ENCODE data around the gene CCNT1.
"Not testable (repeated sequence)": the region's sequence is repeated elsewhere in the genome, so short reads cannot be mapped to it uniquely, and the experiment has no call there.

The CCNT1 gene
- 88.6 to 161 (median 120) reads per million in 4 experiments for total RNA-seq

DNA sequence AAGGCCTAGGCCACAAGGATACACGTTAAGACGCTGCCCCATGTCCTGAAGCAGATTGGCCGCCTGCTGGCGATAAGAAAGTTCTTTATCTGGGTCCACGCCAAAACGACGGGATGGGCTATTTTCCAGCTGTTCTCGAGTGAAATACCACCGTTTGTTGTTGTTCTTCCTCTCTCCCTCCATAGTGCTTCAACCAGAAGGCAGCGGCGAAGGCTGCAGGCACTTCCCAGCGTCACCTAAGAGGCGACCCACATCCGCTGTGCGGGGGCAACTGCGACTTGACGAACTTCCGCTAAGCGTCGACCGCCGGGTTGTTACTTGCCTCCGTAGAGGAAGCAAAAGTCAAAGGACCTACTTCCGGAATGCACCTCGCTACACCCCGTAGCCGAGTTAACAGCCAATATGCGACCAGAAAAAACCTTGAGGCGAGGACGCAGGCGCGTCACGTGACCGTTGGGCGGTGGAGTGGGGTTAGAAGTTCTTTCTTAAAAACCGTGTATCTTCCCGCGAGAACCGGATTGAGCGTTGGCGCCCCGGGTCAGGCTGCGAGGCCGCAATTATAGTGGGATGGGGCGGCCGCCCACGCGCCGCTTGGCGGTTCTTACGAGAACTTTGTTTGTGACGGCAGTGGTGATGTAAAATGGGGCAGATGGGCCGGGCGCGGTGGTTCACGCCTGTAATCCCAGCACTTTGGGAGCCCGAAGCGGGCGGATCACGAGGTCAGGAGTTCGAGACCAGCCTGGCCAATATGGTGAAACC is at the start of gene CCNT1:
Gene CCNT1 (minus strand): TSS at position 215 of the 759 bp plus-strand sequence. CDS start 32 bp downstream, at position 183.
- DNase-seq: peak; percentile 98

DNA sequence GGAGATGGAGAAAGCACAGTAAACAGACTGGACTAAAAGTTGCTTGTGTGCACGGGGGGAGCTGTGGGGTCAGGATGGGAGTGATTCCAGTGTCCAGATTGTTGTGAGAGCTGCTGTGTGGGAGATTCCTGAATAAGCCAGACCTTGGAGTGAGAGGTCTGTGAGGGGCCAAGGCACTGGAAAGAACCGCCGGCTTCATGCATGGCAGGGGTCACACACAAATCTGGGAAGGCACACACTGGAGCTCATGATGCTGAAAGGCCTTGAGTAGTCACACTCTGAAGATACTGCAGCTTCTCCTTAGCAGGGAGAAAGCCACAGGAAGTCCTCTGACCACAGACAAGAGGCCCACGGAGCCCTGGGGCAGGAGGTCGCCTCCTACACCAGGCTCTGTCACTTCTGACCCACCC is 49.3 kb upstream of the CCNT1 start:
- no peak for DNase-seq

DNA sequence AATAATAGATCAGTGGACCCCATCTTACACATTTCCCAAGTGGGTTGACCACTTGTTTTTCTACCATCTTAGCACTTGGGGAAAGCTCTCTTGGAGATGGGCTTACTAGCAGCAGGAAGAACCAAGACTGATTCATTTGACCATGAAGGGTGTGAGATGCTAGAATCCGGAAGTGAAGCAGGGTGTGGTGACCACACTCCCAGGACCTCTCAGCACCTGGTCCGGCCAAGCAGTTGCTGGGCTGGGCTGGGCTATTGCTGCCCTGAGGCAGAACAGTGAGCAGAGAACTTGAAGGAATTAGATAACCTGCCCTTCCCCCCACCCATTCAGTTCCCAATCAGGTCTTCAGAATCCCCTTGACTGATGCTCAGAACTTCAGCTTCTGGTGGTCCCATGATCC is 48.0 kb upstream of the CCNT1 start:
- DNase-seq: no peak

DNA sequence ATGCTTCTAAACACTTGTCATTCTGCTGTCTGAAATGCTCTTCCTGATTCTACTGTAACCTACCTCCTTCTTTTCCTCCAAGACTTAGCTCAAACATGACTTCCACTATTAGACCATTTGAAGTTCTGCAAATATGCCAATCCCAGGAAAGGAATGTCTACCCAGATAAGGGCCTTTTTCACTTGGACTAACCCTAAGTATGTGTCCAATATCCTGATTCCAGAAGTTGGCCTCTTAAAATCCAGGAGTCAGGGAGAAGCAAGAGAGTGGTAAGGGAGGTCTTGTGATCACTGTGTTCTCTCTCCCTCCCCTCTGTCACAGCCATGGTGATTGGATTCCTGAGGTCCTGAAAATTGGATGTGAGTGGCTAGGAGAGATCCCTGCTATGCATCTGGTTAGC is 42.2 kb upstream of the CCNT1 start:
- no peak for DNase-seq

DNA sequence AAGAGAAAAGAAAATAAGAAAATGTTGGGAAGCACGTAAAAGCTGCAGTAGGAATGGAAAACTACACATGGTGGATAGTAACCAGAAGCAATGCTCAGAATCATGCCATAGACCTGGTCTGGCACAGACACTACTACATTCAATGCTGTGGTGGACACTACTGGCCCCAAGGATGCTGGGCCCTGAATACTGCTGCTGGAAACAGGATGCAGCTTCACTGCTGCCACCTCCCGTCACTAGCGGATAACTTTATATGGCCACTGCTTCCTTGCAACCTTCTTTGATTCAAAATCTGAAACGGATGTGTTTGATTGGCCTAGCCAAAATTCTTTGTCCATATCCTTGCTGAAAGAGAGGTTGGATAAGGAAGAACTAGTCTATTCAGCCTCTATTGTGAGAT is 41.7 kb upstream of the CCNT1 start:
- no peak for DNase-seq

DNA sequence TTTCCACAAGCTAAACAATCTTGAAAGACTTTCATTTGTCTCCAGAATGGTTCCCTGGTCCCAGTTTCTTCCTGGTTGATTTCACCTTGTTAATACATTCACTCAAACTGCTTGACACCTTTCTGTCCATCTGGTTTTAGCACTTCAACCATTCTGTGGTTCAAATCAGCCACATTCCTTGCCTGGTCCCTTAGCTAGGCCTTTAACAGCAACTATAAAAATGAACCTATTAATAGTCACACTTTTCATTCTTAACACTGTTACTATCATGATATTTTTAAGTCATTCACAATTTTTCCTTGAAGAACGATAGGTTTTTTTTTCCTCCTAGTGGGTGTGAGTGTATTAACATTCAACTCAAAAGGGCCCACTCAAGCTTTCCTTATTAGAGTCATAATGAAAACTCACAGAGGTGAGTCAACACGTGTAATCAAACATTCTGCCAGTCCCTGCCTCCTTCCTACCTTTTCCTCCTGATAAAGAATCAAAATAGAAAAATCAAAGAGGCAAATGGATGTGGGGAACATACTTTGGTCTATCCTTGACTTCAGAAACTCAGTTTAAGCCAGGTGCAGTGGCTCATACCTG is 34.4 kb upstream of the CCNT1 start:
- no peak for DNase-seq

DNA sequence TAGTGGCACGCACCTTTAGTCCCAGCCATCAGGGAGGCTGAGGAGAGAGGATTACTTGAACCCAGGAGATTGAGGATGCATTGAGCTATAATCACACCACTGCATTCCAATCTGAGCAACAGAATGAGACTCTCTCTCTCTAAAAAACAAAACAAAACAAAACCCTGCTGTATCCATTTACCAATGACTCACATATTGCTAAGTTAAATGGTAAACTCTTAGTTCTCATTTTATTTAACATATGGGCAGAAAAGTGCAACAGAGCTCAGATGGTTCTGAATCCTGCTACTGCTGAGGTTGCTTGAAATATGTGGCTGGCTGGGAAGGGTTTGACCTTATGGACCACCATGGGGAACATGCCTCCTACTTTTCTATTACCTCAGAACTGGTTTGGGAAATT is 33.7 kb upstream of the CCNT1 start:
- DNase-seq: no peak

DNA sequence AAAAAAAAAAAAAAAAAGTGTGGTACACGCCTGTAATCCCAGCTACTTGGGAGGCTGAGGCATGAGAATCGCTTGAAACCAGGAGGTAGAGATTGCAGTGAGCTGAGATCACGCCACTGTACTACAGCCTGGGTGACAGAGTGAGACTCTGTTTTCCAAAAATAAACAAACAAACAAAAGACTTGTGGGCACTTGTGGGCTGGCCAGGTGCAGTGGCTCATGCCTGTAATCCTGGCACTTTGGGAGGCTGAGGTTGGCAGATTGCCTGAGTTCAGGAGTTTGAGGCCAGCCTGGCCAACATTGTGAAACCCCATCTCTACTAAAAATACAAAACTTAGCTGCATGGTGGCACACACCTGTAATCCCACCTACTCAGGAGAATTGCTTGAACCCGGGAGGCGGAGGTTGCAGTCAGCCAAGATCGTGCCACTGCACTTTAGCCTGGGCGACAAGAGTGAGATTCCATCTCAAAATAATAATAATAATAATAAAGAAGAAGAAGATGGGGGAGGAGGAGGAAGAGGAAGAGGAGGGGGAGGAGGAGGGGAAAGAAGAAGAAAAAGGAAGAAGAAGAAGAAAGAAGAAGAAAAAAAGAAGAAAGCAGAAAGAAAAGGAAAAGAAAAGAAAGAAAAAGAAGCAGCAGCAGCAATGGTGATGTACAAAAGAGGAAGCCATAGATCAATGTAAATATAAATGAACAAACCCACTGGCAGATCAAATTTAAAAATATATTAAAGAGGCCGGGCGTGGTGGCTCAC is 27.9 kb upstream of the CCNT1 start:
- no peak for DNase-seq

DNA sequence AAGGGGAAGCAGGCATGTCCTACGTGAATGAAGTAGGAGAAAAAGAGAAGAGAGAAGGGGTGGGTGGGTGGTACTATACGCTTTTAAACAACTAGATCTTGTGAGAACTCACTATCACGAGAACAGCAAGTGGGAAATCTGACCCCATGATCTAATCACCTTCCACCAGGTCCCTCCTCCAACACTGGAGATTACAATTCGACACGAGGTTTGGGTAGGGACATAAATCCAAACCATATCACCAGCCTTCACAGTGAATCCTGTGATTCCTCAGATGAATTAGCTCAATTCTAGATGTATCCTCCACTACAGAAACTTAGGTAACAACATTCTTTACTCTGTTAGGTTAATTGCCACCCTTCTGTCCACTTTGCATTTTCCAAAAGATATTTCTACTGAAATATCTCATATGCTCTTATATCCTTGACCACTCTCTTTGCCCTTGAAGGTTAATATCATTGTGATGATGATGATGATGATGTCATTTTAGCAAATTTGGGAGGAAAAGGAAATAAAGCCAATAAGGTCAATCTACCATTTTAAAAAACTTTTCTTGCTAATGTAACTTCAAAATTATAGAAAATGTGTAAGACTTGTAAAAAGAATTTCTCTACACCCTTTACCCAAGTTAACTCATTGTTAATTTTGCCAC is 23.2 kb upstream of the CCNT1 start:
- DNase-seq: no peak

DNA sequence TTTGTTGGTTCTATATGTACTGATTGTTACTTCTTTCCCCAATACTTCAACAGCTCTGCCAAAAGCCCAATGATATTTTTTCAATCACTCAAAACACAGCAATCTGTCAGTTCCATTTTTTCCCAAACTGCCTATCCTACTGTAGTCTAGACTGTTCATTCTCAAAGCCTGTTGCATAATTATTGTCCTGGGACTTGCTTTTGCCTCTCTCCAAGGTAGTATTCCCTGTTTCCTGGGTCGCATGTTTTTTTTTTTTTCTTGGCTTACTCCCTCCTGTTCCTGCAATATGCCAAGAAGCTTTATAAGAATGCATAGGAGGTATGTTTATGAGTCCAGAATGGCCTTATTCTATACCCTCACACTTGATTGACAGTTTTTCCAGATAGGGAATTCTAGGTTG is 19.9 kb upstream of the CCNT1 start:
- no peak for DNase-seq

DNA sequence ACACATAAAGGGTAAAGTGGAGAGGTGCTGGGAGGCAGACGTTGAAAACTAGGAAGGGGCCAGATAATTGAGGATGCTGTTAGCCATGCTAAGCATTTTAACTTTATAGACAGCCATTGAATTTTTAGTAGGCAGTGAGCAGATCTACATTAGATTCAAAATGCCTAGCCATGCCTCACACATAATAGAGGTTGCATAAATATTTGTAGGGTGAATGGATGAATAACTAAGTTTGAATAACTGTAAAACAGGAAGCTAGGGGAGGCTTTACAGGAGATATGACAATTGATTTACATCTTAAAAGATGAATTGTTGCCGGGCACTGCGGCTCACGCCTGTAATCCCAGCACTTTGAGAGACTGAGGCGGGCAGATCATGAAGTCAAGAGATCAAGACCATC is 12.3 kb upstream of the CCNT1 start:
- no peak for DNase-seq

DNA sequence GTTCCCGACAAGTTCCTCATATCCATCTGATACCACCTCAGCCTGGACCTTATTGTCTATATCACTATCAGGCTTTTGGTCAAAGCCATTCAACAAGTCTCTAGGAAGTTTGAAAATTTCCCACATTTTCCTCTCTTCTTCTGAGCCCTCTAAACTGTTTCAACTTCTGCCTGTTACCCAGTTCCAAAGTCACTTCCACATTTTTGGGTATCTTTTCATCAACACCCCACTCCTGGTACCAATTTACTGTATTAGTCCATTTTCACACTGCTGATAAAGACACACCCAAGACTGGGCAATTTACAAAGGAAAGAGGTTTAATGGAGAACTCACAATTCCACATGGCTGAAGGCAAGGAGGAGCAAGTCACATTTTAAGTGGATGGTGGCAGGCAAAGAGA is 4.2 kb upstream of the CCNT1 start:
- DNase-seq: not testable (repeated sequence)

DNA sequence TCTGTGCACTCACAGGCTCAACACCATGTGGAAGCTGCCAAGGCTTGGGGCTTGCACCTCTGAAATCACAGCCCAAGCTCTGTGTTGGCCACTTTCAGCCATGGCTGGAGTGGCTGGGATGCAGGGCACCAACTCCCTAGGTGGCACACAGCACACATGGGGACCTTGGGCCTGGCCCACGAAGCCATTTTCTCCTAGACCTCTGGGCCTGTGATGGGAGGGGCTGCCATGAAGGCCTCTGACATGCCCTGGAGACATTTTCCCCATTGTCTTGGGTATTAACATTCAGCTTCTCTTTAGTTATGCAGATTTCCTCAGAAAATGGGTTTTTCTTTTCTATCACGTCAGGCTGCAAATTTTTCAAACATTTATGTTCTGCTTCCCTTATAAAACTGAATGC is 3.7 kb upstream of the CCNT1 start:
- DNase-seq: not testable (repeated sequence)

DNA sequence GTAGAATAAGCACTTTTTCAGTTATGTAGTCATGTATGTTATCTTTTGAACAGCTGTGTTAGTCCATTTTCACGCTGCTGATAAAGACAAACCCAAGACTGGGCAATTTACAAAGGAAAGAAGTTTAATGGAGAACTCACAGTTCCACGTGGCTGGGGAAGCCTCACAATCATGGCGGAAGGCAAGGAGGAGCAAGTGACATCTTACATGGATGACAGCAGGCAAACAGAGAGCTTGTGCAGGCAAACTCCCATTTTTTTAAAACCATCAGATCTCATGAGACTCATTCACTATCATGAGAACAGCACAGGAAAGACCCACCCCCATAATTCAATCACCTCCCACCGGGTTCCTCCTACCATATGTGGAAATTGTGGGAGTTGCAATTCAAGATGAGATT is 2.5 kb upstream of the CCNT1 start:
- DNase-seq: not testable (repeated sequence)

DNA sequence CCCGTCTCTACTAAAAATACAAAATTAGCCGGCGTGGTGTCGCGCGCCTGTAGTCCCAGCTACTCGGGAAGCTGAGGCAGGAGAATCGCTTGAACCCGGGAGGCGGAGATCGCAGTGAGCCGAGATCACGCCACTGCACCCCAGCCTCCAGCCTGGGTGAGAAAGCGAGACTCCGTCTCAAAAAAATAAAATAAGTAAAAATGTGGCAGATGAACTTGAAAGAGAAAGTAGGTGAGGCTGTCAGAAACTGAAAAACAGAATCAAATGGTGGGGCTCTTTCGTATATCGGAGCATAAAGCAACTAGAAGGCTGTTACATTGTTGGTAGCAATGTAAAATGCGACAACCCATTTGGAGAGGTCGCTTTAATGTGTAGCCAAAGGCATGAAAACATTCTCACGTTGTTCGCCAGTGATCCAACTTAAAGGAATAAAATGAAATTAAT is 767 bp upstream of the CCNT1 start:
- no peak for DNase-seq

DNA sequence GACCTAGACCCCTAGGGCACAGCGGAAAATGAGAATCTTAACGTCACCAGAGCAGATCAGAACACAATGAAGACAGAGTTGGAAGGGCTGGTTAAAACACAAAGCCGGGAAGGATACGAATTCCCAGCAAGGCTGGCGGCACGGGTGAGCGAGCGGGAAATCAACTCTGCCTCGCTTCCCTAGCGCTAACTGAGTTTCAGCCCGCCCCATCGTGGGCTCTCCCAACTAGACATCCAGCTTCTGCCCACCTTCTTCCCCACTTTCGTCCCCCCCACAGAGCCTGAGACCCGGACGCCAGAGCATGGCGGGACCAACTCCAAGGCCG is 377 bp downstream of the CCNT1 start:
- DNase-seq: no peak

DNA sequence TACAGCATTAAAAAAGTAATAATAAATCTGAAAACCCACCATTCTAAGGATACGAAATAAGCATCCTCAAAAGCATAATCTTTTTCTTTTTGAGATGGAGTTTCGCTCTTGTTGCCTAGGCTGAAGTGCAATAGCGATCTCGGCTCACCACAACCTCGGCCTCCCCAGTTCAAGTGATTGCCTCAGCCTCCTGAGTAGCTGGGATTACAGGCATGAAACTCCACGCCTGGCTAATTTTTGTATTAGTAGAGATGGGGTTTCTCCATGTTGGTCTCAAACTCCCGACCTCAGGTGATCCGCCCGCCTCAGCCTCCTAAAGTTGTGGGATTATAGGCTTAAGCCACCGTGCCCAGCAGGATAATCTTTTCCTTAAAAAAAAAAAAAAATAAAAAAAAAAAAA is 4.3 kb downstream of the CCNT1 start:
- no peak for DNase-seq

DNA sequence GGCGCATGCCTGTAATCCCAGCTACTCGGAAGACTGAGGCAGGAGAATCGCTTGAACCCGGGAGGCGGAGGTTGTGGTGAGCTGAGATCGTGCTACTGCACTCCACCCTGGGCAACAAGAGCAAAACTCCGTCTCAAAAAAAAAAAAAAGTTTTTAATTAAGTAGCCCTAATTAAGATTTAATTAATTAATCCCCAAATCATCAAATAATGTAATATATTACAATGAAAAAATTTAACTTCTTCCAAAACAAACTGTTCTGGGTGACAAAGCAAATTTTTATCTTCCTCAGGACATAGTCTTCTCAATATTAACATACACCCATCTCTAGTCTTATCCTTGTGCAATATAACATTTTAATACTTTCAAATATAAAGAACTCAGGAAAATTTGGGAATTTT is 17.7 kb downstream of the CCNT1 start:
- DNase-seq: not testable (repeated sequence)

DNA sequence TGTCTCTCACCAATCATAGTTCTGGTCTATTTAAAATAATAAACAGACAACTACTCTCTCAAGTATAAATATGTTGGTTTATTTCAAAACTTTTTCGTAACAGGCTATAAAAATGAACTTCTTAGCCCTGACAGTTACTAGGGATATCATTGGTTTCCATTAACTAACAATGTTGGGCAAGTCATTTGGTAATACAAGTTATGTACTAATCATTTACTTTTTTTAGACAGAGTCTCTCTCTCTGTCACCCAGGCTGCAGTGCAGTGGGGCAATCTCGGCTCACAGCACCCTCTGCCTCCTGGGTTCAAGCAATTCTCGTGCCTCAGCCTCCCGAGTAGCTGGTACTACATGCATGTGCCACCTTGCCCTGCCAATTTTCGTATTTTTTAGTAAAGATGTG is 19.9 kb downstream of the CCNT1 start:
- DNase-seq: no peak

DNA sequence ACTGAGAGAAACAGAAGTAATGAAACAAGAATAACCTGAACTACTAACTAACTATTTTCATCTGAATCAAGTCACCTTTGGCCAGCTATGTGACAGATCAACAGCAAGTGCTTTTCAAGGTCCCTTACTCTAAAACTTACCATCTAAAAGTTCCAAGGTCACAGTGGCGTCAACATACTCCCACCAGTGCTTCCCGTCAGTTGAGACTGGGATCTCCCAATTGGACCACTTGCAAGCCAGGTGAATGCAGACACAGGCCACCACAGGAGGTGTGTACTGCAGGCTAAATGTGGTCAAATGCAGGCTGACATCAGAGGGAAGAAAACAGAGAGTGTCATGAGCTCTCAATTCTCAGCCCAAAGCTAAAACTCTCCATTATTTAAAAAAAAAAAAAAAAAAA is 20.6 kb downstream of the CCNT1 start:
- DNase-seq: no peak

DNA sequence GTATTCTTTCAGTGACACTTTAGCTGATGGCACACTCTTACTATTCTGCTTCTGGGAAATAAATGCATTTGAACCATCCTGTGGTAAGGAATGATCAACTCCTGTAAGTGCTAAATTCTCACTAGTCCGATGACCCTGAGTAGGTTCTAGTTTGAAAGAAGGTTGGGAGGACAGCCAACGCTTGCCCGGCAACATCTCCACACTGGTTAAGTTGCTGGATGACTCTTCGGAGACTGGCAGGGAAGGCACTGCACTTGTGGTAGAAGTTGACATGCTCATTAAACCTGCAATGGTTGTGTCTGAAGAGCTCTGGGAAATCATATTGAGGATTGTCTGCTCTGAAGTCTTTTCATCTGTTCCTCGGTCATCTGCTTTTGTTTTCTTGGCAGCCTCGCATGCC is 22.5 kb downstream of the CCNT1 start:
- no peak for DNase-seq

DNA sequence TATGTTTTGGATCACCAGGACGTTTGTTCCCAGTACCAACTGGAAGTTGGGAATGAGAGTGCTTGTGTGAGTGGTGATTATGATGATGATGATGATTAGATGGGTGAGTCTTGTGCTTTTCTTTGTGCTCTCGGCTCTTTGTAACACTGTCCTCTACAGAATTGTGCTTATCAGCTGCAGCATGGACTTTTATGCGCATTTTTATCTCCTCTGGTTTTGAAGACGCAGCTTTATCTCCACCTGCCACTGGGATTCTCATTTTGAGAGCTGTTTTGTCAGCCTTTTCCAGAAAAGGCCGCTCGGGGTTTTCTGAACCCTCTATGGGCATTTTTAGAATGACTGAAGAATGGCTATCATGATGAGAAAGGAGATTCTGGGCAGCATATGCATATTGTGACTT is 22.9 kb downstream of the CCNT1 start:
- no peak for DNase-seq

DNA sequence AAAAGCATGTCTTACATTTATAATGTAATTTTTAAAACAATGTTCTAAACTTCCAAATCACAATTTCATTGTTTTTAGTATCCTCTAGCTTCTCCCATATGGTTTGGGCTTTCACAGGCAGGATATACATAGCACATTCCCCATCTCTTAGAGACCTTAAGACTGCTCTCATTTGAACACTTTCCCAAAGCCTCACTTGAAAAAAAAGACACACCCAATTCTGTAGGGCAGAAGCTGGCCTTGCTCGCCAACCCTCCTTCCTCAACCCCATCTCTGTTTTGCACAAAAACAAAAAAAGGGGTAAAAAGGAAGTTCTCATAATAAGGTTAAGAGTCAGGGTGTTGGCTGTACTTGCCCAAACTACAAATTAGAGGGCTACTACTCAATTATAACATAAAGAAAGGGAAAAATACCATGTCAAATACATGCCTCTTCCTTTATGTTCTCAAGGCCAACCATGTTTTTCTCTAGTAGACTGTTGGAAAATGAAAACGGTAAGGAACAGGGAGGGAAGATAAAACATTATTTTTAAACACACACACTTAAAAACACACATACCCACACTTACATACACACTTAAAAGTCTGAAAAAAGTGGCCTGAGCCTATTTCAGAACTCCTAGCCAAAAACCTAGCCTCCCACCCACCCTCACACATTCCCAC is 24.6 kb downstream of the CCNT1 start:
- DNase-seq: no peak

All from effector CD8-positive, alpha-beta T cell (primary cell).